GM12801 (cell line): Measurements from ENCODE around the gene OGA.

Source experiments
- CTCF ChIP-seq: IDR thresholded peaks from one replicate; pipeline ENCODE4 v1.5.1; 2011; ENCODE audit warnings: control low read depth; ENCODE audit not compliant: insufficient read length; ENCODE audit errors: extremely low read depth

The OGA gene

DNA sequence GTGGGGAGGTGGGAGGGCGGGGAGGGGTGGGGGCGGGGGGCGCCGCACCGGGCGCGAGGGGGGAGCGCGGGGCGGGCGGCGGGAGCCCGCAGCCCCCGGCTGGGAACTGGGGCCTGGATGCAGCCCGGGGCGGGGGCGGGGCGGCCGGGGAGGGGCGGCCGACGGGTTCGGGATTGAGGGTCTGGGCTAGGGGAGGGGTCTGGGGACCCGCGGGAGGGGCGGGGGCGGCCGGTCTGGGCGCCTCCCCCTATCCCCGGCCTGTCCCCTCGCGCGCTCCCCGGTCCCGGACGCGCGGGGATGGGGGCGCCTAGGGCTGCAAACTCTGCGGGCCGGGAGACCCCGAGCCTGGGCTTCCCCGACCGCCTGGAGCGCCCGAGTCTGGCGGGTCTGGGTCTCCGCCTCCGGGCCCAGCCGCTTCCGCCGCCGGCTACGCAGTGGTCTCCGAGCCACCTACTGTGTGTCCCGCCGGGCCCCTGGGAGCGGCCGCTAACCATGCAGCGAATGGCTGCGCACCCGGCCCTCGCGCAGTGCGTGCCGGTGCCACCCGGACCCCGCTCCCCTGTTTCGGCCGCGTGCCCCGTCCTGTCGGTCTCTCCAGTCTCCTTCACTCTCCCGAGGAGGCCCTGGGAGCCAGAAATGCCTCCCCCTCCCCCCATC is 42.0 kb downstream of the OGA start:
- TF ChIP-seq CTCF = no peak

DNA sequence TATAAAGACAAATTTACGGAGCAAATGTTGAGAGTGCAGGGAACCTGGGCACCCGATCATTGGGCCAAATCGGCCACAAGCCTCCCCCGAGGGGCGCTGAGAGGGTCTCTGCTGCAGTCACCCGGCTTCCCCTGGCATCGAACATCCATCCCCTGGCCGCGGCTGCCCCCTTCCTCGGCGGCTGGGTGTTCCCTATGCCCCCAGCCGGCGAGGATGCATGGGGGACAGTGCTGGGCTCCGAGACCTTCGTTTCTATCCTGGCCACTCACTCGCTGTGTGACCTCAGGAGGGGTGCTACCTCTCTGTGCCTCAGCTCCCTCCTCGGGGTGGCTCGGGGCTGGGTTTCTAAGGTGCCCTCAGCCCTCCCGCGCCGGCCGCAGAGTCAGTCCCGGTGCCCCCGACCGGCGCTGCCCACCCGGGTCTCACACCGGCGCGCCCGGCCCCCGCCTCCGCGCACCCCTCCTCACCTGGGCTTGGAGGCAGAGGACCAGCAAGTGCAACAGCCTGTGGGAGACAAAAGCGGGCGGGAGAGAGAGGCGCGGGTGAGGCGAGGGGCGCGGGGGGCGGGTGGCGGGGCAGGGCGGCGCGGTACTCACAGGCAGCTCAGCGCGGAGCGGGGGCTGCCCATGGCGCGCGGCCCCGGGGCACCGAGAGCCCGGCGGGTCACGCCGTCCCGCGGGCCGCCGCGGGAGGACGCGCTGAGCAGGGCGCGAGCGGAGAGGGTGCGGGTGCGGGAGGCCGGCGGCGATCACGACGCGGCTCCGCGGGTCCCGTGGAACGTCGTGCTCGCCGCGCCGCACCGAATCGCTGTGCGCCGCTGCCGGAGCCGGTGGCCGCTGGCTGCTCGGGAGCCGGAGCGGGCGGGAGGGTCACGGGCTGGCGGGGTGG is 42.7 kb downstream of the OGA start, which contains the start of gene FGF8:
Gene FGF8, minus strand, starts transcription at position 842 of the 888 bp plus-strand sequence. Its CDS starts 214 bp downstream, at position 628.
- TF ChIP-seq CTCF = no peak

DNA sequence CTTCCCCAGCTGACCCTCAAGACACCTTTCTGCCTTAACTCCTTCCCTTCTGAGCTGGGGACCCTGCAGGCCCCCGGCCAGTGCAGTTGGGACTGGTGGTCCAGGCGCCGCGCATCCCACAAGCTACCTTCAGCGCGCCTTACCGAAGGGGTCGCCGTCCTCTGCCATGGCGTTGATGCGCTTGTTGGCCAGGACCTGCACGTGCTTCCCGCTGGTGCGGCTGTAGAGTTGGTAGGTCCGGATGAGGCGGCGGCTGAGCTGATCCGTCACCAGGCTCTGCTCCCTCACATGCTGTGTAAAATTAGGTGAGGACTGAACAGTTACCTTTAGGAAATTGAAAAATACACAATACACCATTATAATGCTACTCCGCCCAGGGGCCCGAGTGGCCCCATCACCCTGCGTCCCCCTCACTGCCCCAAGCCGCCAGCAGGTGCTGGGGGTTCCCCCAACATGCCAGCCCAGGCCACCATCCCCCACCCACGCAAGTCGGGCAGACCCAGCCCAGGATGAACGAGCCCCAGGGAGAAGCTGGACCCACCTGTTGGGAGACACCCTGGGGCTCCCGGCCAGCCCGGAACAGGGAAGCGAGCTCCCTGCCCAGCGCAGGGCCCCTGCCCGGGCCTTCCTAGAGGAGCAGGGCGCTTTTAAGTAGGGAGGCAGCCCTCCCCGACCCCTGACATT is 43.5 kb downstream of the OGA start:
- TF ChIP-seq CTCF = no peak

- TF ChIP-seq CTCF = no peak
These were observed 44.2 kb downstream of the OGA start for GRCh38 chr10:101773923-101774588.

- no peak for TF ChIP-seq CTCF
These were observed 45.1 kb downstream of the OGA start for GRCh38 chr10:101772895-101773761.

DNA sequence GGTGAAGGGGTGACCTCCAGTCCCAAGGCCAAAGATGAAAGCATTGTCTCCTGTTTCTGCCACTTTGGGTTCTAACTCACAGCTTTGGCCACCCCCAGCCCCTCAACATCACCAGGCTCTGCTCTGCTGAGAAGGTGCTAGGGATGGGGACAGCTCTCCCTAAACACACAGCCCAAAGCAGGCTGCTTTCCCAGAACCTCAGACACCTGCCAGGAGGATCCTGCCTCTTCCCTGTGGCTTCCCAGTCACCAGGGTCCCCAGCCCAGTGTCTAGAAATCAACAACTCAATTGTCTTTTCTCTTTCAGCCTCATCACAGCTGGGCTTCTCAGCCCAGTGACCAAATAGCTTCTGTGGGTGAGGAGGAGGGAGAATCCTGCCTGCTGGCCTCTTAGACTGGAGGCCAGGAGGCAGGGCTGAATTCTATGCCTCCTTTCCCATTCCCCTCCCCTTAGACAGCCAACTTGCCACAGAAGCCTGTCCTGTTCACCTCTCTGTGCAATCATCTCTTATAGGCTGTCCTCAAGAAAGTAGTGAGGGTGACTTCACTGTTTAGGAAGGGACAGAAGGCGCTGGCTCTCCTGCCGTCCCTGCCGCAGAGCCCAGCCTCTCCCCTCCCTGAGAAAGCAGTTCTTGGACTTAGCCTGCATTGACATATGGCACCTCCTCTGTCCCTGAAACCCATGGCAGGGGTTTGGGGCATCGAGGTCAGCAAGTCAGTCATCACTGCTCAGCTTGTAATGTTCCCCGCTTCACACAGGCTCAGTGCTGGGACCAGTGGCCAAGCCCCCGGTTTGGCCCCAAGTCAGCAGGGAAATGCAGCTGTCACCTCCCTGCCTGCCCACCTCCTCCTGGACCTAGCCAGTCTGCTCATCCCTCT is 46.0 kb downstream of the OGA start:
- TF ChIP-seq CTCF = no peak
